ENCODE results near the gene ANAPC2.

The ANAPC2 gene

GRCh38 chr9:137188490-137189296 is at the start of gene ANAPC2, which contains the start of gene SSNA1:
Gene ANAPC2, minus strand, starts transcription at chr9:137188560. Its CDS starts 28 bp downstream, at chr9:137188532.
Gene SSNA1, plus strand, starts transcription at chr9:137188676. Its CDS starts 51 bp downstream, at chr9:137188727.
- H3K4me3 ChIP-seq: peak within 1 kb of the TSS; percentile 93
- peak; percentile 92 for DNase-seq (ENCODE audit: low spot score)
- TF ChIP-seq CTCF (IDR thresholded peaks at IDR 0.05): no peak
- peak within 1 kb of the TSS; percentile 83 to 98 for H3K27ac ChIP-seq

- H3K4me3 ChIP-seq: peak overlapping the region; percentile 51
- DNase-seq (ENCODE audit: low spot score): no peak
- no peak overlapping the region for H3K27ac ChIP-seq
- TF ChIP-seq CTCF (IDR thresholded peaks at IDR 0.05): no peak
These were observed 48.6 kb upstream of the ANAPC2 start for GRCh38 chr9:137236936-137237421.

- peak; percentile 86 for DNase-seq (ENCODE audit: low spot score)
- H3K4me3 ChIP-seq: peak overlapping the region; percentile 51
- H3K27ac ChIP-seq: no peak overlapping the region
- TF ChIP-seq CTCF (IDR thresholded peaks at IDR 0.05): peak; percentile 99
These were observed 48.0 kb upstream of the ANAPC2 start for GRCh38 chr9:137236238-137236935.

GRCh38 chr9:137235424-137236237 is 47.3 kb upstream of the ANAPC2 start:
- peak overlapping the region; percentile 51 for H3K4me3 ChIP-seq
- DNase-seq (ENCODE audit: low spot score): no peak
- H3K27ac ChIP-seq: no peak overlapping the region
- no peak for TF ChIP-seq CTCF (IDR thresholded peaks at IDR 0.05)

GRCh38 chr9:137234758-137235423 is 46.5 kb upstream of the ANAPC2 start:
- no peak for TF ChIP-seq CTCF (IDR thresholded peaks at IDR 0.05)
- no peak for DNase-seq (ENCODE audit: low spot score)
- H3K4me3 ChIP-seq: no peak overlapping the region
- H3K27ac ChIP-seq: no peak overlapping the region

- TF ChIP-seq CTCF (IDR thresholded peaks at IDR 0.05): no peak
- Histone ChIP-seq H3K4me3 (no peak overlapping the region), H3K27ac (no peak overlapping the region)
- DNase-seq (ENCODE audit: low spot score): no peak
These were observed 45.8 kb upstream of the ANAPC2 start for GRCh38 chr9:137234055-137234697.
